Measurements from ENCODE around the gene BPIFB2.
A peak's percentile ranks its signal among the peaks of the same experiment; 100 is the strongest.
"Not testable (repeated sequence)": the region's sequence is repeated elsewhere in the genome, so short reads cannot be mapped to it uniquely, and the experiment has no call there.

The BPIFB2 gene

GRCh38 chr20:32970115-32970972, 37.2 kb upstream of the BPIFB2 start:
- no peak for DNase-seq (ENCODE audit: low spot score)

DNA sequence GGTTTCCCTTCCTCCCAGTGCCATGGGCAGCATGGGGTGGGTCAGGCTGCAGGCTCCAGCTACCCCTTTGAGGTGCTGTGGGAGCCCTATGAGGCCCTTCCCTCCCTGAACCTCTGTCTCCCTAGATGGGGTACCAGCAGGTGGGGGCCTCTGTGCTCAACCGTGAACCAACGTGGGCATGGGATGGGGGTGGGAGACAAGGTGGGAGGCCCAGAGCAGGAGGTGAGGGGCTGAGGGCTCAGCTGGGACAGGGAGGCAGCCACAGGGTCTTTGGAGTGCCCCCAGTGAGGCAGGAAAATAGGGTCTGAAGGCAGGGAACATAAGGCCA, 36.6 kb upstream of the BPIFB2 start:
- no peak for DNase-seq (ENCODE audit: low spot score)

GRCh38 chr20:32971703-32972161, 35.8 kb upstream of the BPIFB2 start:
- DNase-seq (ENCODE audit: low spot score) = peak; percentile 47

GRCh38 chr20:32972181-32973076, 35.1 kb upstream of the BPIFB2 start:
- DNase-seq (ENCODE audit: low spot score) = peak; percentile 95

DNA sequence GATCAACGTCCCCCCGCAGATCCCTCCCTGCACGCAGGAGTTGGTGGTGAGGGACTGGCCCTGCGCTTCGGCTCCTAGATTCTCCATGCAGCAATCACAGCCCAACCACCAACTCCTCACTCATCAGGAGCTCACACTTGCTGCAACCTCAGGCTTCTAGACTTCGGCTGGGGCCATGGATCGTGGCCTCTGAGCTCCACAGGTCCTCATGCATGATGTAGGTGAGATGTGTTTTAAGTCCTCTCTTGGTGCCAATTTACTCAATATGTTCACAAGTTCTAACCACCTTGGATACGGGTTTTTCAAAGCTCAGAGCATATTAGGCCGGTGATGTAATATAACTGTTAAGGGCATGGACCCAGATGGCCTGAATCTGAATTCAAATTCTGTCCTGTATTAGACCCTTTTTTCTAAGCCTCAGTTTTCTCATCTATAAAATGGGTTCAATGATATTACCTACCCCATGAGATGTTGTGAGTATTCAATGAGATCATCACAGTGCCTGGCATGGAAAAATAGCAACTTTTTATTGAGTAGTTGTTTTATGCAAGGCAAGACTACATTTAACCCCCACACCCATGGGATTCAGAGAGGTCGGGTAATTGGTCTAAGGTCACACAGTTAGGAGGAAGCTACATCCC, 34.3 kb upstream of the BPIFB2 start:
- DNase-seq (ENCODE audit: low spot score) = no peak

- not testable (repeated sequence) for DNase-seq (ENCODE audit: low spot score)
Observed at GRCh38 chr20:32974204-32975064, 33.1 kb upstream of the BPIFB2 start.

DNA sequence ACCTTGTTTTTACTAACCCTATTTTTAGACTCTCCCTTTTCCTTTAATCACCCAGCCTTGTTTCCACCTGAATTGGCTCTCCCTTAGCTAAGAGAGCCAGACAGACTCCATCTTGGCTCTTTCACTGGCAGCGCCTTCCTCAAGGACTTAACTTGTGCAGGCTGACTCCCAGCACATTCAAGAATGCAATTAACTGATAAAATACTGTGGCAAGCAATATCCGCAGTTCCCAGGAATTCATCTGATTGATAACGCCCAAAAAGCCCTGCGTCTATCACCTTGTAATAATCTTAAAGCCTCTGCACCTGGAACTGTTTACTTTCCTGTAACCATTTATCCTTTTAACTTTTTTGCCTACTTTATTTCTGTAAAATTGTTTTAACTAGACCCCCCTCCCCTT, 32.4 kb upstream of the BPIFB2 start:
- DNase-seq (ENCODE audit: low spot score) = not testable (repeated sequence)

DNA sequence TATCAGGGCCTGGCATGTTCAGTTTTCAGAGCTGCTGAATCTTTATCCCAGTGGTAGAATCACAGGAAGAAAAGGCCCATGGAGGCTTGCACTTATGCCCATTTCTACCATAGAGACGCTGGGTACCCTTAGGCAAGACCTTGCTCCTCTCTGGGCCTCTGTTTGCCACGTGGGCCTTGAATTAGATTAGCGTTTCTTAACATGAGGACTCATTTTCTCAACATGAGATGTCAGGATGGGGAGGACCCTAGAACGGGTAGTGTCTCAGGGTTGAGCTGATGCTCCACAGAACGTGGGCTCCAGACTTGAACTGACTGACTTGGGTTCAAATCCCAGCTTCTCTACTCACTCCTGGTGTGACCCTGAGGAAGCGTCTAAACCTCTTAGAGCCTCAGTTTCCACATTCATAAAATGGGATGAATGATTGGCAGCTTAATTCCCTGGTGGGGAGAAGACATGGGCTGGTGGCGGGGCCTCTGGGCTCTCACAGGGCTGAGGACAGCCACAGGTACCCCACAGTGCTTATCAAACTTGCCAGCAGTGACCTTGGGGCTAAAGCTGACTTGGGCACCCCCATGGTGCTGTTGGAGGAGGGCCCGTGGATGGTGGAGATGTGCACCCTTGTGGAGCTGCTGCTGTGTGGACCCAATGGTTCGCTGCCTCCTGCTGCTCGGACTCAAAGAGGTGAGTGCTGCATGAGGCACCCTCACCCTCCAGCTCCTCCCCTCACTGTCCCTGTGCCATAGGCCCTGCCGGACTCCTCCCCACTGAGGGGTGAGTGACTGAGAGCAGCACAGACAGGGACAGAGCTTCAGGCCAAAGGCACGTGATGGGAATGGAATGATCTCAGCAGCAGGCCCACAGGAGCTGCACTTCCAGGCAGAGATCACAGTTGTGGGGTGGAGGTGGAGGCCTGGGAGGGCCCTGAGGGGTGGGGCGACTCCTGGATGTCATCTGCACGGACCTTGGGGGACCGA, 31.5 kb upstream of the BPIFB2 start:
- no peak for DNase-seq (ENCODE audit: low spot score)

- peak; percentile 56 for DNase-seq (ENCODE audit: low spot score)
Observed at GRCh38 chr20:32976746-32977145, 30.8 kb upstream of the BPIFB2 start.

GRCh38 chr20:32977281-32978008, 30.1 kb upstream of the BPIFB2 start:
- no peak for DNase-seq (ENCODE audit: low spot score)

DNA sequence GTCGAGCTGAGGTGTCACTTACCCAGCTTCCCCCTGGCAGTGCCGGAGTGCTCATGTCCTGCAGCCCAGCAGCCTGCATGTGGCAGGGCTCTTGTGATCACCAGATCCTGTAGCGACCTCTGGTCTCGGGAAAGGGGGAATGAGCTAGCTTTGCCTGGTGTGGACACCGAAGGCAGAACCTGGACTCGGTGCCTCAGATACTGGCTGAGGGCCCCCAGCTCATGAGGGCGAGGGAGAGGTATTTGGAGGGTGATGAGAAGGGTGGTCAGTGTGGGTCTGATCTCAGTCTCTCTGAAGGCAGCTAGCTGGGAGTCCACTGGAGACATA, 29.5 kb upstream of the BPIFB2 start:
- no peak for DNase-seq (ENCODE audit: low spot score)

DNA sequence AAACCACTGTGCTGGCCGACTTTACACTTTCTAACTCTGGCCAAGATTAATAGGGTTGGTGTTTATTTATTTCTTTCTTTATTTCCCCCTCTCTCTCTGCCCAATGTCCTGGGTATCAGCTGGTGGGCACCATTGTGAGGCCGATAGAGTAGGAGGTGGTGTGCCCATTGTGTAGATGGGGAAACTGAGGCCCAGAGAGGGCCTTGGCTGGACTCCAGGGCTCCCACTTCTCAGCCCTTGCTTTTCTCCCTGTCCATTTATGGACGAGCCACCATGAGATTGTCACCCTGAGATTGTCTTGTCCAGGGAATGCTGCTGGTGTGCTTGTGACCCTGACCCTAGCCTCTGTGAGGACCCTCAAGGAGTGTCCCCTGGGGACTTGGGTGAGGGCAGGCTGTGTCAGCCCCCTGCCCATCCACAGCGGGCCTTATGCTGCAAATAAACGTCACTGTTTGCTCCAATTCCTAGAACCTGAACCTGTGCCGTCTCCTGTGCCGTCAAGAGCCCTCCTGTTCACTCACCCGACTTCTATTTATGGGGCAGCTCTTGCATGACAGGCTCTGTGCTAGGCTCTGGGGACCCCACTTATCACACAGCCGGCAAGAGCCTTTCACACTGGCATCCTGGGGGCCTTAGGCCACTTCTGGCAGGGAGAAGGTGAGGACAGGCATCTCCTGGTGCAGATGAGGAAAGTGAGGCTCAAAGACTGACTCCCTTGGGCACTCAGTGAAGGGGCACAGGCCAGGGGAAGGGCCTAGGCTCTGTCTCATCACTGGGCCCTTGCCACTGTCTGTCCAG, 28.1 kb upstream of the BPIFB2 start:
- no peak for DNase-seq (ENCODE audit: low spot score)

- DNase-seq (ENCODE audit: low spot score) = no peak
Observed at GRCh38 chr20:32980131-32980941, 27.2 kb upstream of the BPIFB2 start.

DNA sequence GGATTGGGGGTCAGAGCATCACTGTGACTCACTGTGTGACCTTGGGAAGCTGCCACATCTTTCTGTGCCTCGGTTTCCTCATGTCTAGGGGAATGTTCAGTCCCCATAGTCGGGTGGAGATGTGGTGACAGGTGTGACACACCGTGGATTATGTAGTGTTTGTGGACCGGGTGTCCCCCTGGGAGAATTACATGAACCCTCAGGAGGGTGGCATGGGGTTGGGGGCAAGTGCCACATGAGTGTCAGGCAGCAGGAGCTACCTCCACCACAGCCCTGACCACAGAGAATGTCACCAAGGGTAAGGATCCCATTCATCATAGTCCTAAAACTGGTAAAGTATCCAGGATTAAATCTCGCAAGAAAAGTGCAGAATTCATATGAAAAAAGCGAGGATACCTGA, 26.5 kb upstream of the BPIFB2 start:
- no peak for DNase-seq (ENCODE audit: low spot score)

DNA sequence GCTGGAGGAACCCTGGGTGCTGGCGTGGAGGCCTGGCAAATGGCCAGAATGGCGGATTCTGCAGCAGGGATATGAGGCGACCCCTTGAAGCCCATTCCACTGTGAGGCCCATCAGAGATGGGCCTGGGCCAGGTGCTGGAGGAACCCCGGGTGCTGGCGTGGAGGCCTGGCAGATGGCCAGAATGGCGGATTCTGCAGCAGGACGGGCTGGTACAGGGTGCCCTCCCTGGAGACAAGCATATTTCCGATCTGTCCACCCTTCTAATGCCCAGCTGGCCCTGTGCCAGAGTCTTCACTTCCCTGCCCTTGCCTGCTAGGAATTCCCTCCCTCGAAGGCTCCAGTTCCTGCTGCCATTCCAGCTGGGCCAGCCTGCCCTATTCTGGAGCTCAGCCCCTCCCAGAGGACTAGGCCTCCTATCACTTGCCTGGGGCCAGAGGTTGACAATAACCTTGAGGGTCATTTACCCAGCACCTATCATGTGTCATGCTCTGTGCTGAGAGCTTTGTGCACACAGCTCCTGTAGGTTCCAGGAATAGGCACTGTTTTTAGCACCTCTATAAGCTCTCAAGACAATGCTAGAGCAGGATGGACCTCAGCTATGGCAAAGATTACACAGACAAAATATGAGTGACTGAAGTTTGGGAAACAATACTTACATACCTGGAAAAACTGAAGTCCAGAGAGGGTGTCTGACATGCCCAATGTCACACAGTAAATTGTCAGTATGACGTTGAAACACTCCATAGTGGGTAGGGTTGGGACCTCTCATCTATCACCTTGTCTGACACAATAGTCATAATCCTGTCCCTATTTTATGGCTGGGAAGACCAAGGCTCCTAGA, 24.7 kb upstream of the BPIFB2 start:
- no peak for DNase-seq (ENCODE audit: low spot score)

DNA sequence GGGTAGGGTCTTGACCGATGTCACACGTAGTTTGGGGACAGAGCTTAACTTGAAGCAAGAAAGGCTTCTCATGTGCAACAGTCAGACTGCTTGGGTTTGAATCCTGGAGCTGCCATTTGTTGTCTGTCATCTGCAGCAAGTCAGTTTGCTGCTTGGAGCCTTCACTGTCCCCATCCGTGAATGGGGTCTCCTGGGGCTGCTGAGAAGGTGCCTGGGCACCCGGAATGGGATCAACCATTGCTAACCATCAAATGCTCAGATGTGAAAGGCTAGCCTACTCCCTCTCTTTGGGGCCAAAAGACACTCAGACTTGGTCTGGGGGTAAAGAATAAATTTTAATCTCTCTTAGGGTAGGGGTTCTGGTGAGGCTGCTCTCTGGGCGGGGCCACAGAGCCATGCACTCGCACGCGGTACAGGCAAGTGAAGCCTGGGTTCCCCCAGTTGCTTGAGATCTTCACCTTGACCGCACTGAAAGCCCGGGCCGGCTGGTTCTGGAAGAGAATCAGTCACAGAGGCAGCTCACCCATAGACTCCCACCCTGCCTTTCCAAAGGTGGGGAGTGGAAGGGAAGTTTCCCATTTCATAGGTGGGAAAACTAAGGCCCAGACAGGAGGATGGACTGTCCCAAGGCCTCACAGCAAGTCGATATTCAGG, 23.9 kb upstream of the BPIFB2 start:
- DNase-seq (ENCODE audit: low spot score) = no peak

DNA sequence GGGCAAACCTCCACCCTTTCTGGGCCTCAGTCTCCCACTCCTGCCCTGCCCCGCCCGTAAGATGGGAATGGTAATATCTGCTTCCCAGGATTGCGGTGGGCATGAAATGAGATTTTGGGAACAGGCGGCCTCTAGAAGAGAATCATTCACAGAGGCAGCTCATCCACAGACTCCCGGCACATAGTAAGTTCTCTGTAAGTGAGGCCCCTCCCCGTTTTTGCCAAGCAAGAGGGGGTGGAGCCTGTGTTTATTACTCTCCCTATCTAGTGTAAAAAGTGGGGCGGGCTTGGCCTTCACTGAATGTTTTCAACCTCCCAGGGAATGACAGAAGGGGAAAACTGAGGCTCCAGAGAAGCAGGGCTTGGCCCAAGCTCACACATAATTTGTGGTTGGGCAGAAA, 23.3 kb upstream of the BPIFB2 start:
- DNase-seq (ENCODE audit: low spot score) = no peak

All from CD4-positive, alpha-beta T cell treated with Interleukin-6 at 100 ng/mL for 8 hours (primary cell).